Testis (tissue), 3 donors: ENCODE data around the gene CACNA1D. TPM values are rescaled to one million over a fixed set of nuclear protein-coding genes. Genes with fewer than 3 reads are reported as not detected.

Source experiments
- DNase-seq: peaks from one replicate; pipeline ENCODE4 v3.0.0-alpha.2; 2019
- H3K27ac ChIP-seq, 2 donors: fragments of 200-600 bp; sonication (generic); one replicate each; pipeline ENCODE4 v1.5.1; 2019
- H3K27me3 ChIP-seq: fragments of 200-600 bp; sonication (generic); one replicate; pipeline ENCODE4 v1.5.1; 2019
- H3K36me3 ChIP-seq: fragments of 200-600 bp; sonication (generic); one replicate; pipeline ENCODE4 v1.5.1; 2017; ENCODE audit warnings: low read depth; ENCODE audit errors: missing control alignments
- H3K4me1 ChIP-seq: fragments of 200-600 bp; sonication (generic); one replicate; pipeline ENCODE4 v1.5.1; 2019
- H3K4me3 ChIP-seq, 2 donors: fragments of 200-600 bp; sonication (generic); one replicate each; pipeline ENCODE4 v1.5.1; 2017 to 2019
- H3K9me3 ChIP-seq: fragments of 200-600 bp; sonication (generic); one replicate; pipeline ENCODE4 v1.5.1; 2017
- CTCF ChIP-seq, 3 experiments: fragments of 450-650 bp in 2 of 3; fragments of 200-600 bp in 1 of 3; sonication (generic) in 1 of 3; IDR thresholded peaks; one replicate each; pipeline ENCODE4 v1.5.1; 2016 to 2019; ENCODE audit warnings: antibody characterized with exemption in 3 of 3, mild to moderate bottlenecking in 2 of 3, moderate library complexity in 1 of 3
- POLR2A ChIP-seq: fragments of 450-650 bp; IDR thresholded peaks from one replicate; pipeline ENCODE4 v1.6.1; 2017; ENCODE audit warnings: antibody characterized with exemption, mild to moderate bottlenecking, moderate library complexity
- WGBS, 2 donors: methylation state at CpG; one replicate each; pipeline ENCODE4 v1.1.5; 2018; 5-methylcytosine and 5-hydroxymethylcytosine counted together
- intact Hi-C: fragments of 100-400 bp; cut with DNase I; formaldehyde crosslinking; loops from one replicate; pipeline ENCODE4 v1.15.1; 2023; ENCODE audit warnings: low total_unique reads
- polyA plus RNA-seq: library from polyadenylated mRNA; stranded (reverse); fragments of 350-450 nt; fragmentation: Illumina TruSeq; extraction: RNeasy Lipid Tissue Mini Kit (QIAGEN cat#74804); gene quantifications from one replicate; pipeline ENCODE4 v1.2.3, GENCODE V29; 2014; ENCODE audit warnings: low read depth, low replicate concordance; ENCODE audit not compliant: insufficient read depth
- total RNA-seq, 2 donors: library from RNA; depleted of rRNA; stranded (reverse); fragments of >200 nt; gene quantifications; one replicate each; pipeline ENCODE4 v1.2.3, GENCODE V29; 2016

CACNA1D gene
- total and polyA plus RNA-seq, 3 donors from 2014 or later, result 8.0 to 39.0 (median 37.6) TPM

GRCh38 chr3:53599771-53600170 is 105.4 kb downstream of the CACNA1D start:
- Histone ChIP-seq H3K36me3 (no peaks in the 10 kb centered on the region), H3K27ac (no peak overlapping the region), H3K4me1 (no peaks in the 10 kb centered on the region), H3K4me3 (no peak overlapping the region), H3K9me3 (no peaks in the 10 kb centered on the region), H3K27me3 (no peaks in the 10 kb centered on the region)
- no peak for DNase-seq
- WGBS, 2 donors, result 64 to 100% methylated on average over 2 of the region's 2 CpGs
- intact Hi-C loops, result no loop called here
- TF ChIP-seq POLR2A, result no peak
- no peak for TF ChIP-seq CTCF (IDR thresholded peaks at IDR 0.05)

GRCh38 chr3:53602866-53603265 is 108.5 kb downstream of the CACNA1D start:
- intact Hi-C loops, result no loop called here
- Histone ChIP-seq H3K4me3 (no peak overlapping the region), H3K27ac (no peak overlapping the region), H3K27me3 (no peaks in the 10 kb centered on the region), H3K4me1 (no peaks in the 10 kb centered on the region), H3K36me3 (no peaks in the 10 kb centered on the region), H3K9me3 (no peaks in the 10 kb centered on the region)
- whole genome bisulfite sequencing, 2 donors, result 90 to 91% methylated on average over 6 of the region's 6 CpGs
- TF ChIP-seq CTCF (IDR thresholded peaks at IDR 0.05), result no peak
- no peak for TF ChIP-seq POLR2A
- DNase-seq, result no peak

DNA sequence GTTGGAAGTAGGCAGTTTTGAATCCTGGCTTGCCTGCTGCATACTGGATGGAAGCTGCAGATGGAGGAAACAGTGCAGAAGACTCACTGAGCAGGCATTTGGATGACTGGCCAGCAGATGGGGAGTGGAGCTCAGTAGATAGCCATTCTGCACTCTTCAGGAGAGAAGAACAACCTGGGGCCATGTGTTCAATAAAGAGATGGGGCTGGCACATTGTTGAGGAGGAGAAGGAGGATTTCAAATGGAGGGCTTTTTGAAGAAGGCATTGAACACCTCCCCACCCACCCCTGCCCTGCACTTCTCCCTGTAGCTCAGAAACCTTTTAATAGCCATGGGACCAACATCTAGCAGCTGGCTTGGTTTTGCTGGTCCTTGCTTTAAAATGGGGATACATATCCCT is 109.8 kb downstream of the CACNA1D start:
- no peaks in the 10 kb centered on the region for H3K36me3 ChIP-seq
- intact Hi-C loops, result no loop called here
- H3K4me1 ChIP-seq, result no peaks in the 10 kb centered on the region
- H3K27me3 ChIP-seq, result no peaks in the 10 kb centered on the region
- no peak overlapping the region for H3K27ac ChIP-seq
- no peak overlapping the region for H3K4me3 ChIP-seq
- TF ChIP-seq CTCF (IDR thresholded peaks at IDR 0.05) (no peak), POLR2A (no peak)
- no peaks in the 10 kb centered on the region for H3K9me3 ChIP-seq
- no peak for DNase-seq

- Histone ChIP-seq H3K27ac (no peak overlapping the region), H3K36me3 (no peaks in the 10 kb centered on the region), H3K27me3 (no peaks in the 10 kb centered on the region), H3K4me3 (no peak overlapping the region), H3K4me1 (no peaks in the 10 kb centered on the region), H3K9me3 (no peaks in the 10 kb centered on the region)
- DNase-seq, result no peak
- intact Hi-C loops, result no loop called here
- WGBS, 2 donors, result 70 to 96% methylated on average over 1 of the region's 1 CpG
- no peak for TF ChIP-seq CTCF (IDR thresholded peaks at IDR 0.05)
- TF ChIP-seq POLR2A, result no peak
Measured at GRCh38 chr3:53606793-53607192, 112.4 kb downstream of the CACNA1D start.

- no peak for DNase-seq
- Histone ChIP-seq H3K27me3 (no peaks in the 10 kb centered on the region), H3K4me3 (no peak overlapping the region), H3K27ac (no peak overlapping the region), H3K36me3 (no peaks in the 10 kb centered on the region), H3K4me1 (no peaks in the 10 kb centered on the region), H3K9me3 (no peaks in the 10 kb centered on the region)
- intact Hi-C loops, result no loop called here
- TF ChIP-seq CTCF (IDR thresholded peaks at IDR 0.05) (no peak), POLR2A (no peak)
- WGBS, 2 donors, result 66 to 67% methylated on average over 5 of the region's 5 CpGs
Measured at GRCh38 chr3:53612508-53612907, 118.1 kb downstream of the CACNA1D start.
